ENCODE measurements around the gene LRFN4. TPM values are rescaled to one million over a fixed set of nuclear protein-coding genes. Genes with fewer than 3 reads are reported as not detected.

Gene LRFN4
- total and polyA plus RNA-seq, 2 of the 13 experiments (the other 11 are each of a cell fraction or from before 2014, with no cell fraction given), result 1.3 to 6.8 TPM

GRCh38 chr11:66906061-66906733, 49.3 kb downstream of the LRFN4 start (continued):
- TF ChIP-seq ZNF687 (CRISPR knock-in tag; IDR thresholded peaks at IDR 0.05), result no peak
- TF ChIP-seq MTA1 (CRISPR knock-in tag; IDR thresholded peaks at IDR 0.05; ENCODE audit: borderline replicate concordance), result no peak
- no peak for TF ChIP-seq ARNTL (CRISPR knock-in tag; IDR thresholded peaks at IDR 0.05)
- TF ChIP-seq ZNF879 (CRISPR knock-in tag; IDR thresholded peaks at IDR 0.05), result no peak
- no peak for TF ChIP-seq ZNF607 (CRISPR knock-in tag; IDR thresholded peaks at IDR 0.05; ENCODE audit: borderline replicate concordance)
- no peak for TF ChIP-seq BHLHE40 (IDR thresholded peaks at IDR 0.05; ENCODE audit: low read length)
- no peak for TF ChIP-seq HMGXB3 (CRISPR knock-in tag; IDR thresholded peaks at IDR 0.05; ENCODE audit: borderline replicate concordance)
- TF ChIP-seq ZUFSP (CRISPR knock-in tag; IDR thresholded peaks at IDR 0.05; ENCODE audit: borderline replicate concordance), result no peak
- peak; percentile 16; the same call in 1 of the 2 replicates for TF ChIP-seq DMAP1 (CRISPR knock-in tag; IDR thresholded peaks at IDR 0.05)
- no peak for TF ChIP-seq SALL2 (CRISPR knock-in tag; IDR thresholded peaks at IDR 0.05)
- TF ChIP-seq PAWR (CRISPR knock-in tag; IDR thresholded peaks at IDR 0.05; ENCODE audit: borderline replicate concordance), result no peak
- TF ChIP-seq POGK (CRISPR knock-in tag; conservative IDR thresholded peaks at IDR 0.05), result peak; percentile 63; the same call in 1 of the 2 replicates
- no peak for TF ChIP-seq TCF7L2 (IDR thresholded peaks at IDR 0.05; ENCODE audit: low read depth, low read length)
- 0 out of 2 replicates have a peak, but pooled peaks have one; percentile 8 for TF ChIP-seq RXRB (CRISPR knock-in tag; IDR thresholded peaks at IDR 0.05; ENCODE audit: borderline replicate concordance)
- TF ChIP-seq NBN (conservative IDR thresholded peaks at IDR 0.05), result no peak
- no peak for TF ChIP-seq ELK4 (CRISPR knock-in tag; IDR thresholded peaks at IDR 0.05; ENCODE audit: borderline replicate concordance)
